A204.1 (cell line): Measurements from ENCODE around the gene GRK5.

Experiments
- FAIRE-seq: peaks from 2 replicates; lab custom pipeline; 2012; peaks lifted over from hg19 to GRCh38; lab: Jason Lieb, UNC

Gene GRK5

DNA sequence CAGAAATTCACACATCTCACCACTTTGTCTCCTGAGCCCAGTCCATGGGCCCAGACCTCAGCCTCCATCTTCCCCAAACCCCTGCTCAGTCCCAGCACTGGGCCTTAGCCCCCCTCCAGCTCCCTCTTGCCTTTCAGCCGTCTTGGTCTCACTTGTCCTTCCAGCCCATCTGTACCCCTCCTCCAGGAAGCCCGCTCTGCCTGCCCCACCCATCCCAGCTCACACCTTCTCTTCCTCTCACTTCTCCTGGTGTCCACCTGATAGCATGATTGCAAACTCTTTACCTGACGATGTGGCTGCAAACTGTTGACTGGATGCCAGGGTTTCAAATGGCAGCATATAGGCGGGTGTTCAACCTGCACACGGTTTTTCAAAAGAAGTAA, 238.6 kb downstream of the GRK5 start:
- FAIRE-seq, result no peak

DNA sequence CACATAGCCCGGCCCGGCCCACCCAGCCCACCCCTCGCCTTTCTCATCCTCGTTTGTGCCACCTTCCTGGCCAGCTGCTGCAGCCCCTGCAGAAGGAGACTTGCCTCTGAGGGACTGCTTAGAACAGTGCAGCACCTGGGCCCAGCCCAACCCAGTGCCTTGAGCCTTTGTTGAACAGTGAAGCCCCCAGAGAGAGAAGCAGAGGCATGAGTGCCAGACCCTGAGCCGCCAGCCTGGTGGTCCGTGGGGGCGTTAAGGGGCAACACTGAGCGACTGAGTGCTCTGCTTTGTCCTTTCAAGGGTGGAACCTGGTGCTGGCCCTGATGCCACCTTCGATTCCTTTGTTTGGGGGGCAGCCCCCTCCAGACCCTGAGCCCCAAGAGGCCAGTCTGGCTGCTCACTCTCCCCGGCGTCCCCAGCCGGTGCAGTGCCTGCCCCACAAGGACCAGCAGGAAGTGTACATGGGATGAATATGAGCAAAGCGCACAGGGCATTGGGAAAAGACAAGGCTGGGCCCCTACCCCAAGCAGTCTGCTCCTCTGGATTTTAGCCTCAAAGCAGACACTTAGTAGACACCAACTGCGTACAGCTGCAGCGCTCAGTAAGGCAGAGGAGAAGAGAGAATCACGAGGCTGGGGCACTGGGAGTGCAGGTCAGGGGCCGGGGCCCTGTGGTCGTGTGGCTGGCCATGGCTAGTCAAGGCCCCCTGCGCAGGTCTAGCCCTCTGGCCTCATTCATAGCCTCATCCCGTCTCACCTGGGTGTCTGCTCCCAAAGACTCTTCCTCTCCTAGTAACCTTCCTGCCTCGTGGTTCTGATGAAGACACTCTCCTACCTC, 239.3 kb downstream of the GRK5 start:
- FAIRE-seq, result no peak

DNA sequence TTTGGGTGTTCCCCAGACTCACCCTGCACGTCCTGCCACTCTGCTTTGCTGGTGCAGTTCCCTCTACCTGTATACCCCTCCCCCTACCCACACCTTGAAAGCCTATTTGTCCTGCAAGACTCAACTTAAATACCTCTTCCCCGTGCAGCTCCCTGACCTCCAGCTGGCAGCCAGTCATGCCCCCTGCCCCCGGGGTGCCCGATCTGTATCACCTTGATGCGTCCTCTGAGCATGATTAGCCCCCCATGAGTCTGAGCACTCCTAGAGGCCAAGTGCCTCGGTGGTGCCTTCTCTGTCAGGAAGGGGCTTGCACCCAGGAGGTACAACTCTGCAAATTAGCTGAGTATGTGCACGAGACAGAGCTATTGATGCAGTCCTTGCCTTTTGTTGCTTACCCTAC, 240.1 kb downstream of the GRK5 start:
- FAIRE-seq, result no peak

DNA sequence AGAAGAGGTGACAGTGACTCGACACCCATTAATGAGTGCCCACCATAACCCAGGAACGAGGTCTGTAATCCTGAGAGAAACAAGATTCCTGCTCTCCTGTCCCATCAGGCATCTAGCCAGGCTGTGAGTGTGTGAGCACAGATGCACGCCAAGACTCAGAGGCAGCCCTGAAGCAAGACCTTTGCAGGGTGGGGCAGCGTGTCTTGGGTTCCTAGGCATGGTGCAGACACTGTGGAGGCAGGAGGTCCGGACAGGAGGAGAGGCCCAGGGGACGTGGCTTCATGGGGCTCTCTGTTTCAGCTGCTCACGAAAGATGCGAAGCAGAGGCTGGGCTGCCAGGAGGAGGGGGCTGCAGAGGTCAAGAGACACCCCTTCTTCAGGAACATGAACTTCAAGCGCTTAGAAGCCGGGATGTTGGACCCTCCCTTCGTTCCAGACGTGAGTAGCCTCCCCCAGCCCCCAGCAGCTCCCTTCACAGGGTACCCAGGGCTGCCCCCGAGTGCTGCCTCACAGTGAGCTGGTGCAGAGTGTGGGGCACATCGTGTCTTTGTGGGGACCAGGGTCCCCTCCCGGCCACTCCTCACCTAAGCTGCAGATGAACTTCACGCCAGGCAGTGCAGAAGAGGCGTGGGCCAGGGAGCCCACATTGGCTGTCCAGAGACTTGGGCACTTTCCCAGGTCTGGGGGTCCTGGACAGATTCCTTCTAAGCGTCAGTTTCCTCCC, 240.6 kb downstream of the GRK5 start:
- FAIRE-seq, result no peak

DNA sequence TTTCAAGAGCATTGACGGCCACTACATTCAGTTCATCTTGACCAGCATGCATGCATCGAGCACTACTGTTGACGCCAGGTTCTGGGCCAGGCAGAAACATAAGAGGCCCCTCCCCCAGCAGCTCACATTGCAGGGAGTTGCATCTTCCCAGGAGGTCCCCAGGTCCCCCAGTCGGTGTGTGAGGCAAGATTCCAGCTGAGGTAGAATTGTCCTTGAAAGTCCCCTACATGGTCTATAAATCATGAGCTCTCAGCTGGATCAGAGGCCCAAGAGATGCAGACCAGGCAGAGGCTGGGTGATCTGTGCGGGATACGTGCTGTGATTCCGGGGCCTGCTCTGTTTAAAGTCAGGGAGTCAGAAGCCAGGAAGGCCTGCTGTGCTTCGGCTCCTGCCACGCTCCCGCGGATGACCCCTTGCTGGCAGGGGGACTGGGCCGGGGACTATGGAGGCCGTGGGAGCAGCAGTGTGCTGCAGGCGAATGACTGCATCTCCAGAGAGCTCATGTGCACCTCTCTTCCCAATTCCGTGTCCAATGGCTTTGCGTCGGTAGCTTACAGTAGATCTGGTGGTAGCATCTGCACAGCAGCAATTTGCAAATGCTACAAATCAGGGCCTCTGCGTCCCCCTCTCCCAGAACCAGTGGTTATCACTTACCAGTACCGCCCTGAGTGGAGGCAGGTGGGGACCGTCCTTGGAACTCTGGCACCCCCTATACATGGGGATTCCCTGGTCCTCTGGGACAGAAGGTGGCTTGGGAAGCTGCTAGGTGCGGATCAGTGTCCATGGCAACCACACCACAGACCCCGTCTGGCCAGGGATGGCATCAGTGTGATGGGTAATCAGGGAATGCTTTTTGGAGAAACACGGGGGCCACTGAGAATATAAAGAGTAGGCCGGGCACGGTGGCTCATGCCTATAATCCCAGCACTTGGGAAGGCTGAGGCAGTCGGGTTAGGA, 241.5 kb downstream of the GRK5 start:
- FAIRE-seq, result no peak

DNA sequence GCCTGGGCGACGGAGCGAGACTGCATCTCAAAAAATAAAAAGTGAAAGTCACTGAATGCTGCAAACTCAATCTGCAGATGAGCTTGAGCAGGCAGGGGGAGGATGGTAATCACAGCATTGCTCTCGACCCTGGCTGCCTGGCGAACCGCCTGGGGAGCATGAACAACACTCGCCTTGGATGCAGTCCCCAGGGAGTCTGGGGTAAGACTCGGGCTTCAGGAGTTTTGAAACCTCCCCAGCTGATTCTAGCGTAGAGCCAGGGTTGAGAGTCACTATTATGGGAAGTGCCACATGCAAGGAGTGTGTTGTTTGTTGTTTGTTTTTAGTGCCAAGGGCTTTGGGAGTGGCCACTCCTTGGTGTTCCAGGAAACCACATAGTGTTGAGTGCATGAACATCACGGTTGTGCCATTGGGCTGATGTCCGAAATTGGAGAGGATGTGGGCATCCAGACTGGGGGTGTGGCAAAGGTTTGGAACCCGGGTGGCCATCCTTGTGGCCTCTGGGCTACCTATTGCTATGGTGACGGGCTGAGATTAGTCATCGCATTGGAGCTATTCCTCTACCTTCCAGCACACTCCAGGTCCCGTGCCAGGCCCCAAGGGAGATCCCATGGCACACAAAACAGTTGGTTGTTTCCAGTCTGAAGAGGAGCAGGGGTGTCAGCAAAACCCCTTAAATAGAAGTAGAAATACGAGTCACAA, 242.5 kb downstream of the GRK5 start:
- FAIRE-seq, result no peak

DNA sequence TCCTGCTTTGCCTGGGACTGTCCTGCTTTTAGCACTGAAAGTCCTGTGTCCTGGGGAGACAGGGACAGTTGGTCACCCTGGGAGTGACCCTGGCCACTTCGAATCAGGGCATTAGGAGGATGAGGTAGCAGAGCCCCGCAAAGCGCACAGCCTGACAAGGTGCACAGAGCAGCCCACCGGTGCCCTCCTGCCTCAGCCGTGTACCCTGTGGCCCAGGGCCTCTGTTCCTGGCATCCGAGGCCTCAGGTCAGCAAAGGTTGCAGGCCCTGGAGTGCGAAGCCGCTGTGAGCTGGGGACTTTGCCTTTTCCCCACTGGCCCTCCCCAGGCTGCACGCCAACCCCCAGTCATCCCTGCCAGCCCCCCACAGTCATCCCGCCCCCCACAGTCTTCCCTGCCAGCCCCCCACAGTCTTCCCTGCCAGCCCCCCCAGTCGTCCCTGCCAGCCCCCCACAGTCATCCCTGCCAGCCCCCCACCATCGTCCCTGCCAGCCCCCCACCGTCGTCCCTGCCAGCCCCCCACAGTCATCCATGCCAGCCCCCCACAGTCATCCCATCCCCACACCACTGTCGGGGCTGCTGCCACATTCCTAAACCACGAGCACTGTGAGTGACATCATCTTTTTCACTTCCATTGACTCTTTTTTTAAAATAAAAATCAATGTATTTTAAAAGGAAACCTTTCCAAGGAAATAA, 243.4 kb downstream of the GRK5 start:
- FAIRE-seq, result no peak

DNA sequence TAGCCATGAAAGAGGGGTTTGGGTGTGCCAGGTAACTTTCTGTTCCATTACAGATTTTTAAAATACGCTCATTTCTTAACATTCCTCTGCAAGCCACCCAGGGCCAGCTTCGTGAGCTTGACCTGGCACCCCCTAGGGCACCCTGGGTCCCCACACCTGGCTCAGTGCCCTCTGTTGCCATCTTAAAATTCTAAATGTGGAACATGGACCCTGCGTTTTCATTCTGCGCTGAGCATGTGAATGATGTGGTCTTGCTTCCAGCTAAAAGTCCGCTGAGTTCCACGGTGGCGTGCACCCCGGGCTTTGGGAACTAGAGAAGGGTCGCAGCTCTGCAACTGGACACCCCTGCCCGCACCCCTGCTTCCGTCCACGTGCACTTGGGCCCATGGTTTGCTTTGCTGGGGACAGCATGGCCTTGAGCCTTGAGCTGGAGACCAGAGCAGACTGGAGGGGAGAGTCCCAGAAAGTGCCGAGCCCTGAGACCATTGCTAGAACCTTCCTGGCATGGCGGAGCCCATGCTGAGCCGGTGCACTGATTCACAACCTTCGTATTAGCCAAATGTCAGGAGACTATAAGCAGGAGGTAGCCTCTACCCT, 244.0 kb downstream of the GRK5 start:
- FAIRE-seq, result no peak

DNA sequence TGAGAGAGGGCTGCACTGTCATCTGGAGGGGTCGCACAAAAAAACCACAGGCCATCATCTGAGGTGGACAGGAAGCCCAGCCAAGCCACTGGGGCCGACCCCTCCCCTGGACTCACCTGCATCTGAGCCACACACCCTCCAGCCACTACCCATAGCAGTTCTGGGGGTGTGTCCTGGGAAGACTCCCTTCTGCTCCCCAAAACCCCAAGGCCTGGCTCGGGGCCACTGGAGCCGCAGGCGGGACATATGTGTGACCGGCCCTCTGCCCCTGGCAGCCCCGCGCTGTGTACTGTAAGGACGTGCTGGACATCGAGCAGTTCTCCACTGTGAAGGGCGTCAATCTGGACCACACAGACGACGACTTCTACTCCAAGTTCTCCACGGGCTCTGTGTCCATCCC, 245.0 kb downstream of the GRK5 start:
- no peak for FAIRE-seq

DNA sequence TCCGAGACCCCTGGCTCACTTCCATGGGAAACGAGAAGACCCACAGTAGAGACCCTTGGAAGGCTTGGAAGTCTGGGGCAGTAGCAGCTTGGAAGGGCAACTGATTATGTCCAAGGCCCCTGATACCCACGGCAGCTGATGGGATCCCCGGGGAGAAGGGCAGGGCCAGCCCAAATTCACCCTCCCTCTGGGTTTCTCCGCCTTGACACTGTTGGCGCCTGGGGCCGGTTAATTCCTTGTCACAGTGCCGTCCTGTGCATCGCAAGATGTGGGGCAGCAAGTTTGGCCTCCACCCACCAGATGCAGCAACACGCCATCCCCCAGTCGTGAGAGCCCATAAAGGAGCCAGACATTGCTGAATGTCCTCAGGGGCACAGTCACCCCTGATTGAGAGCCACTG, 245.9 kb downstream of the GRK5 start:
- FAIRE-seq, result no peak

DNA sequence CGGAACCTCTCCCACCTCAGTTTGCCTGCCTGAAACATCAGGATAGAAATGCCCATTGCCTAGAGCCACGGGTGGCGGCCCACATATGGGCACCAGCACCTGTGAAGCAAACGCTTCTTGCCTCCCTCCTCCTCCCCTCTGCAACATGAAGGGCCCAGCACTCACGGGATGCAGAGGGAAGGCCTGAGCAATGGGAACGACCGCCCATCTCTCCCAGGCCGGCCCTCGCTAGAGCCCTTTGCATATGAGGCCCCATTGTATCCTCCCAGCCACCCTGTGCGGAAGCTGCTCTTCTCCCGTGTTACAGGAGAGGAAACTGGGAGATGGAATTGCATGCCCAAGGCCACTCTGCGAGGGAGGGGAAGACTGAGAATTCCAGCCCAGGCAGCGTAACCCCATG, 246.9 kb downstream of the GRK5 start:
- FAIRE-seq, result no peak

DNA sequence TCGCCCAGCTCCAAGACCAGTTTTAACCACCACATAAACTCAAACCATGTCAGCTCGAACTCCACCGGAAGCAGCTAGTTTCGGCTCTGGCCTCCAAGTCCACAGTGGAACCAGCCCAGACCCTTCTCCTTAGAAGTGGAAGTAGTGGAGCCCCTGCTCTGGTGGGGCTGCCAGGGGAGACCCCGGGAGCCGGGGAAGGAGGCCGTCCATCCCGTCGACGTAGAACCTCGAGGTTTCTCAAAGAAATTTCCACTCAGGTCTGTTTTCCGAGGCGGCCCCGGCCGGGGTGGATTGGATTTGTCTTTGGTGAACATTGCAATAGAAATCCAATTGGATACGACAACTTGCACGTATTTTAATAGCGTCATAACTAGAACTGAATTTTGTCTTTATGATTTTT, 247.6 kb downstream of the GRK5 start:
- FAIRE-seq, result no peak

DNA sequence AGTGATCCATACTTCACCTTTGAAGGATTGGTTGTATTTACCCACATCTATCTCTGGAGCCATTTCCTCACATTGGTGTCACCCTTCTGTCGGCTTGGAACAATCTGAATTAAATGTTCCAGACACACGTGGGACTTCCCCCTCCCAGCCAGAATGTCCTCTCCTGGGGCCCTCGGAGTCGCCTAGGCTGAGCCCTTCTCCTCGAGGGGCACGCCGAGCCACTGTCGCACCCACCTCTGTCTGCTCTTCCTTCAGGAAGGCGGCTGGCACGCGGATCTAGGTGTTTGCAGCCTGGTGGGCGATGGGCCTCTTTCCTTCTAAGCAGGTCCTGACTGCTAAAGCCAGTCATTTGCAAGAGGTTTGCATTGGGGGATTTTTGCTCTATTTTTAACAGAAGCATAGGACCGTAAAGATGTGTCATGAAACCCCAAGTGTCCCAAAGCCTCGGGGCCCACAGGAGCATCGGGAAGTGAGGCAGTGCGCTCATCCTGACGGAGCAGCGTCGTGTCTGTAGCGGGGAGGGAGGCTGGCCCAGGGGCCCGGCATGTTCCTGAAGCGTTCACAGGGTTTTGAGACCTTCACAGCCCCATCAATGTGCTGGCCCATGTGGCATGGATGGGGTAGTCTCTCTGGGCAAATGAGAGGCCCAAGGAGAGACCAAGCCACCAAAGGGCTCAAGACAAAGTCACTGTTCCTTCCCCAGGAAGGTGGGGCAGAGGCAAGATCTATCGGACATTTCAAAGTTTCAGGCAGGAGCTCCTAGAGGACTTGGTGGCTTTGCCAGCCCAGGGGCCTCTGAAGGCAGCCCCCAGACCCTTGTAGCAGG, 248.5 kb downstream of the GRK5 start:
- FAIRE-seq, result no peak

DNA sequence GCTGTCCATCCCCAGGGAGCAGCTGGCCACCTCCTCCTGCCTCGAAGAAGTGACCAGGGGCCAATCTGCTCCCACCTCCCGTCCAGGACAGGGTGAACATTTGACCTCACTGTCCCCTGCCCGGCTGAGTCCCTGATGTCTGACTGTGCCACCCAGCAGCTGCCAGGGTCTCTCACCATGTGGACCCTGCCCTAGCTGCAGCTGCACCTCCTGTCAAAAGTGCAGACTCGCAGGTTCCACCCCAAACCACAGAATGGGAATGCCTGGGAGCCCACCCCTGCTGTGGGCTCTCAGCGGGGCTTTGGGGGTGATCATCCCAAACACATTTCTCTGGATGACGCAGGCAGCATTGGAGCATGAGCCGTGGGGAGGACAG, 249.1 kb downstream of the GRK5 start:
- no peak for FAIRE-seq

DNA sequence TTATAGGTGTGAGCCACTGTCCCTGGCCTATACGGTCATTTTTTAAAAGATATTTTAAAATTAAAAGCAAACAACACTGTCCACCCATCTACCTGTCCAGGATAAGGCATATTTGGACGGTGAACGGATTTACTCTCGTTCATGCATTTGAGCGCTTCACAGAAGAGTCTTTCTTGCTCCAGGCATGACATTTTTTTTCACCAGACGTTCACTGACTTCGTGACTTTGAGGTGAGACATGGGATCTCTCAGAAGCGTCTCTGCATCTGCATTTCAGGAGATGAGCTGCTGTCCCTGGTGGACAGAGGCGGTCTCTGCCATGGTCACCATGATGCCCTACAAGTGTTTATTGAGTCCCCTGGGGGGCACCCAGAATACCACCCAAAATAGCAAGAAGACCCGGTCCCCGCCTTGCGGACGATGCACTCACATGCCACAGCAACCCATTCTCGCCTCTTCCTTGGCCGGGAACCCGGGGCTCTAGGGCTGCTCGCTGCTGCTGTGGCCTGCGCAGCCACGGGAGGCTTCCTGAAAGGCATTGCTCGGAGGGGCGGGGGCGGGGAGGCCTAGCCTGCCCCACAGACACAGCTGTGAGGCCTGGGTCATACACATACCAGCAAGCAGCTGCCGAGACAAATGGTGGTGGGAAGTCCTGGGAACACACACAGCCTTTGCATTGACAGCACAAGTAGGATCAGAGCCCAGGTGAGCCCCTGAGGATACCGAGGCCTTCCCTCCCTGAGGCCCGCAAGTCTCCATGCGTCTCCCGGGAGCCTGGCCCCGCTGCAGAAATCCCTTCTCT, 250.8 kb downstream of the GRK5 start:
- no peak for FAIRE-seq

DNA sequence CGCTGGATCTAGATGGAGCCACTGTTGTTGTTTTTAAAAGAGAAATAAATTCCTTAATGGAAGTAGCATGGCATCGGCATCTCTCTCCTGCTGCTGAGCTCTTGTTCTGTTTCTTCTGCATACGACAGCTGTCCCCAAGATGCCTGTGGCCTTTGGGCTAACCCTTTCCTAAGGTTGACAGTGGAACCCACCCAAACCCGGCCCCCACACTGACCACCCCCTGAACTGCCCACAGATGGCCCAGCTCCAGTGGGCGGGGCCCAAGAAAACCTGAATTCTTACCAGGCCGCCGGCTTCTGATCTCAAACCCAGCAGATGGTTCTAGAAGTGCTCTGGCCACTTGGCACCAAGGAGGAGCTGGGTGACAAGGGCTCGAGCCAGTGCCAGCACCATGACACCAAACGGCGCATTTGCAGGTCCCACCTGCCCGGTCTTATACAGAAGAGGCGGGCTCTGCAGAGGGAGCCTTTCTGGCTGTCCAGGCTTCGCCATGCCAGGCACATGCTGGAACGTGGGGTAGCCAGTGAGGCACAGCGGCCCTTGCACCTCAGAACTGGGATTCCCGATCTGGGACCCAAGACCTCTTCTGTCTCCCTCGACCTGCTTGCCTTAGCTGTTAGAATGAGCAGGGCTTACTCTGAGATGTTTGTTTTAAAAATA, 252.4 kb downstream of the GRK5 start:
- no peak for FAIRE-seq

DNA sequence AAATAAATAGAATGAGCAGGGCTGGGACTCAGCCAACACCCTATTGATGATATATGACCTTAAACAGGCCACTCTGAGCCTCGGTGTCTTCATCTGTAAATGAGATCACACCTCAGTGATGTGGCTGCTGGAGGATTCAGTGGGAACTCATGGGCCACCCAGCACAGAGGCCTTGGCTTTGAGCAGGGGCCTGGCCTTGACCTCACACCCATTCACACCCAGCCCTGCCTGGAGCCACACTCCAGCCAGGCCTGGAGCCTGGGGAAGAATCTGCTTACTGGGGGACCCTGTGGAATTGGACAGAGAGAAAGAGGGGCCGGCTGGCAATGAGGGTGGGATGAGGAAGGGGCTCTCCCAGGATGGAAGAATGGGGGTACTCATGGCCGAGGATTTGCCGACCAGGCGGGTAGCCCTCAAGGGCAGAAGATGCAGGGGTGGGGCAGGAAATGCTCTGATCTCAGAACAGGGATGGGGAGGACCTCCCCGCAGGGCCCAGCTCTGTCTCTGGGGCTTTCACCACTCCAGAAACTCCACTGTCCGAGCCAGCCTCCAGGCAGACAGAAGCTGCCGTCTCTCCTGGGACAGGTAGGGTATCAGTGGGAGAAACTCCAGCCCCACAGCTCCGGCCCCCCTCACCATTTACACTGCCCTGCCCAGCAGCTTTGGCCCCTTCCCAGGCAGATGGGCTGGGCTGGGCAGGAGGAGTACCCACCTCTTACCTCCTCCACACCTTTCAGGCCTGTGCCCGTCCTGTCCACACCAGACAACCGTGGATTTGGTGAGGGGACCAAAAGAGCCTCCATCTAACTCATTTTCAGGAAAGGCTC, 253.2 kb downstream of the GRK5 start:
- FAIRE-seq, result no peak

DNA sequence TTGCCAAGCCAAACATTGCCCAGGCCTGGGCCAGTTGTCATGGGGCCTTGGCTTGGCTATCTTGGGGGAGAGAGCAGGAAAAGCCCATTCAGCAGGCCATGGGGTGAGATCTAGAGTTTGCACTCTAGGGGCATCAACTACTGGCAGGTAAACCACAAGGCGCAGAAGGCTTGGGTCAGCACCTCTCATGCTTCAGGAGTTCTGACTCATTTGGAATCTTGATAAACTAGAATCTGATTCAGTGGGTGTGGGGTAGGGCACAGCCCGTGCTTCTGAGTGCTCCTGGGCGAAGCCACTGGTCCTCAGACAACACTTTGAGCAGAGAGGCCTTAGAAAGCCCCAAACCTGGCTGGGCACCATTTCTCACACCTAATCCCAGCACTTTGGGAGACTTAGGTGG, 254.0 kb downstream of the GRK5 start:
- no peak for FAIRE-seq
